HG03196 (cell line): ENCODE measurements around the gene ZNF750.

Experiments used
- ATAC-seq: cut with Tn5 transposase; IDR thresholded peaks from one replicate; pipeline ENCODE4 v1.9.1; 2021; ENCODE audit not compliant: unreplicated experiment

The ZNF750 gene

DNA sequence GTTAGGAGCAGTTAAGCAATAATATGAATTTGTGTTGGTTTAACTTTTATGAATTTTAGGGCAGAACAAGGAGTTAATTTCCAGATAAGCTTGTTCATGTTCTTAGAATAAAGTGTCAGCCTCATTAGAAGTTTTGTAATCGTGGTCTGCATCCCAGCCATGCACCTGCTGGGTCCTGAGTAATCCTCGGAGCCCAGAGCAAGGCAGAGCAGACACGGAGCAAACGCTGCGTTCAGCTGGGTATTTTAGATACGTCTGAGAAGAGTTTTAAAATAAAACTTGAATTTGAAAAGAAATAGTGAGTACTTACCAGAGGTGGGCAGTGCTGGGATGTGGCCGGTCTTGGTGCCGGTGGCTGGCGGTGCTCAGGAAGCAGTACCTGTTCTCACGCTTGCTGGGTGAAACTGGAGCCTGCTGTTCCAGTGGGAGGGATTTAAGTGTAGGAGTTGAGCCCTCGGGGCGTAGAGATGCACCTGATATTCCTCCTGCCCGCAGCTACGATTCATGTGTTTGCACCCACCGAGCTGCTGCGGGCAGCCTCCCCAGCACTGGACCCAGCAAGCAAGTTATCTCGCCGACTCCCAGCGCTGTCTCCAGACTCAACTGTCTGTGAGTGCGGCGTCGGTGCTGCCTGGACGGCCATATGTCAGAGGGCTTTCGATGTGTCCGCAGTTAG, at the start of gene ZNF750:
ZNF750 (minus strand) TSS at position 406 of the 676 bp plus-strand sequence. CDS start 7,568 bp downstream, outside the sequence.
- no peak for ATAC-seq

GRCh38 chr17:82888583-82889495, 49.0 kb upstream of the ZNF750 start:
- ATAC-seq = no peak

DNA sequence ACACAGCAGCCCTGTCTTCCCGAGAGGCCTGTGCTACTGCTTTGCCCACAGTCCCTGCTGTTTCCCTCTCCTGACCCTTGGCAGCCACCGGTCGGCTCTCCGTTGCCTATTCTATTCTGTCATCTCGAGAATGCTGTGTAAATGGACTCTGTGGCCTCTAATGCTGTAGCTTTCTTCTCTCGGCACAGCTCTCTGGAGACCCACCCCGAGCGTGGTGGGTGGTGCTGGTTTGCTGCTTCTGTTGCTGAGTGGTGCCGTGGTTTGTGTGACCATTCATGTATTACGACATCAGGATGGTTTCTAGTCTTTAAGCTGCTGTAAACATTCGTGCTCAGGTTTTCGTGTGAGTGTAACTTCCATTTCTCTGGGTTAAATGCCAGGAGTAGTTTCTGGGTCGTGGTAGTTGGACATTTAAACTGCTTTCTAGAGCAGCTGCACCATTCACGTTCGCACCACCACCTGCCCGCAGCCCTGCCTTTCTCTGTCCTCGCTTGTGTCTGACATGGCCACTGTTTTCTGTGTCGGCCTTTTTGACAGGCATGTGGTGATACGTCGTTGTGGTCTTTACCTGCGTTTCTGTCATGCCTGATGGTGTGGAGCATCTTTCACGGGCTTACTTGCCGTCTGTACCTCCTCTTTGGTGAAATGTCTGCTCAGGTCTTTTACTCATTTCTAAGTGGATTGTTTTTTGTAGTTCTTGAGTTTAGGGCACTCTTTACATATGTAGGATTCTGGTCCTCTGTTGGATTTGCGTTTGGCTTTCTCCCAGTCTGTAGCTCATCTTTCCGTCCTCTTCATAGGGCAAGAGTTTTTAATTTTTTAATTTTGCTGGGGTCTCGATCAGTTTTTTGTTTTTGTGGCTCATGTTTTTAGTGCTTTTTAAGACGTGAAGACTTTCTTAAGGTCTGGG, 47.7 kb upstream of the ZNF750 start:
- ATAC-seq = no peak

DNA sequence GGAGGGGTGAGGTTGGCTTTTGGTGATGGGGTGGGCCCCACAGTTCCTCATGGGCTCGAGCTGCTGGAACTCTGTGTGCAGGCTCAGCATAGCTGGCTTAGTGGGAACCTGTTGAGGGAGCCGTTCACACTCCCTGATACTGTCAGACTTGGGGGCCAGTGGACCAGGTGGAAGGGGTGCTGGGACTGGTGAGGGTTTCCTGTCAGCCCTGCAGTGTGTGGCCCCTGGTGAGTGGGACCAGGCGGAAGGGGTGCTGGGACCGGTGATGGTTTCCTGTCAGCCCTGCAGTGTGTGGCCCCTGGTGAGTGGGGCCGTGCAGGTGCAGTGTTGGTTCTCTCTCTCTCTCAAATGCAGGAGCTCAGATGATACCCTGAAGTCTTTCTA, 45.1 kb upstream of the ZNF750 start:
- no peak for ATAC-seq

GRCh38 chr17:82884341-82884969, 44.6 kb upstream of the ZNF750 start:
- no peak for ATAC-seq

- ATAC-seq = no peak
Measured at GRCh38 chr17:82883419-82884031, 43.7 kb upstream of the ZNF750 start.

- ATAC-seq = no peak
Measured at GRCh38 chr17:82882715-82883418, 43.0 kb upstream of the ZNF750 start.

GRCh38 chr17:82881900-82882714, 42.3 kb upstream of the ZNF750 start:
- ATAC-seq = no peak

DNA sequence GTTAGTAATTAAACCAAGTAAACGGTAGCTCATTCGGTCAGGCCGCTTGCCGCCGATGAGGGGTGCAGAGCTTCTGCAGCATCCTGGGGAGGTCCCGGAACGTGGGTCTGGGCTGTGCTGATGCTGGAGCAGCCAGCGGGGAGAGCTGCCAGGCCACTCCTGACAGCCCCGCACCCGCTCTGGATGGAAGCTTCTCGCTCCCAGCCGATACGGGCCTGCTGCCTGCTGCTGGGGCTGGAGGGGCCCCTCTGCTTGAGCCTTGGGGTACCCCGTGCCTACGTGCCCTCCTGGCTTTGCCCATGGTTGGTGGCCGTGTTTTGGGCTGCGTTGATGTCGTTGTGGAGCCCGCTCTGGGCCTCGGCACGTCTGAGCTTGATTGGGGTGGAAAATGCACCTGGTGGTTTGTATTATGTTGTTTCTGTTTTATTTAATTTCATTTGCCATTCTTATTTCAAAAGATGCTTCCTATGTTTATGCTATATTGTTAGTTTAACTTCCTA, 41.6 kb upstream of the ZNF750 start:
- no peak for ATAC-seq

DNA sequence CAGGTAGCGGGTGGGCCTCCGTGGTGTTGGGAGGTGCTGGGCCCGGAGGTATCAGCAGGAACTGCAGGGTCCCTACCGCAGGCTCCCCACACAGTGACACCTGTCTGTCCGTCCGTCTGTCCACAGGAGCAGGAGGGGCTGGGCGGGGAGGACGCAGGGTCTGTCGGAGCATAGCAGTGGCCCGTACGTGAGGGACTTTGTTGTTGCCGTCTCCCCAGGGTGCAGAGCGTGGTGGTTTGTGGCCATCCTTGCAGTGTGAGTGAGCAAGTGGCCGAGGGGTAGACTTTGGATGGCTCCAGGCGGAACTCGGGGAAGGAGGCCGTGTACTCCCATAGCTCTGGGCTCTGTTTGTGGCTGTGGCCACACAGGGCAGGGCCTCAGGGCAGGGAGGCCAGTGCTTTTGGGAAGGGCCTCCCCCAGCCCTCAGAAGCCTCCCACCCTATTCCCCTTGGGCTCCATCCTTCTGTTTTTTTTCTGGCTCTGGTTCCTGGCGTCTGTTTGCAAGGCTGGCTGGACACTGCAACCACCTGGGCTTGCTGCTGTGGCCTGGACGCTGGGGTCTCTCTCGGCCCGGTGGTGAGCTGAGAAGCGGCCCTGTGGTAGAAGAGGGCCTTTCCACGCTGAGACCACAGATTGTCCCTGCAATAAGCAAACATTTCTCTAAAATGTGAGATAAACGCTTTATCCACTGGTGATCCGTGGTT, 41.0 kb upstream of the ZNF750 start:
- ATAC-seq = no peak

DNA sequence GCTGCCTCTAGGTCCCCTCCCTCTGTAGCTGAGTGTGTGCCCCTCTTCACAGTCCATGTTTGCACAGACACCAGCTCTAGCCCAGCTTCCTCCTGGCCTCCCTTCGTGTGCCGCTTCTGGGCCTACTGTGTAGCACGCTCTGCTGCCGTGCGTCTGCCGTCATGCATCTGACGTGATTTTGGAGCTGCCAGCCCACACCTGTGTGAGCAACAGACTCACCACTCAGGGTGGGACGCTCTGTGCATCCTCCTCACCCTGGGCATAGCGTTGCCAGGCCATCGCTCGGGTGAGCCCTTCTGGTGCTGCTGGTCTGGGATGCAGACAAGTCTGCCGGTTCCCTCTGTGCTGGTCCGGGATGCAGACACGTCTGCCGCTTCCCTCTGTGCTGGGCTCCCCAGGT, 39.4 kb upstream of the ZNF750 start:
- ATAC-seq = no peak

DNA sequence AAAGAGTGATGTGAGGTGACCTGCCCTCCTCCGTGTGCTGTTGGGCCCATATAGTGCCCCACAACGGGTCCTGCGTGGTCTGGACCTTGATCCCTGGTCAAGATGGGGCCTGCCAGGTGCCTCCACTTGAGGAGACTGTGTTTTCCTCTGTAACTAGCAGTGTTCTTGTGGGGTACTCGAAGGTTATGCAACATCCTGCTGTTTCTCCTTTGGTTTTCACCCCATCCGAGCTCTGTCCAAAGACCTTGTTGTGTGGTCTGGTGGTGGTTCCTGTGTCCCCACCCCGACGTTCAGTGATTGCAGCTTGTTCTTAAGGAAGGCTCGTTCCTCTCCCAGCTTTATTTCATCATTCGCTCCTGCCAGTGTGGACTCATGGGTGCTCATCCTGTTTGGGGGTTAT, 38.7 kb upstream of the ZNF750 start:
- ATAC-seq = no peak

GRCh38 chr17:82876602-82877379, 37.0 kb upstream of the ZNF750 start:
- ATAC-seq = no peak

DNA sequence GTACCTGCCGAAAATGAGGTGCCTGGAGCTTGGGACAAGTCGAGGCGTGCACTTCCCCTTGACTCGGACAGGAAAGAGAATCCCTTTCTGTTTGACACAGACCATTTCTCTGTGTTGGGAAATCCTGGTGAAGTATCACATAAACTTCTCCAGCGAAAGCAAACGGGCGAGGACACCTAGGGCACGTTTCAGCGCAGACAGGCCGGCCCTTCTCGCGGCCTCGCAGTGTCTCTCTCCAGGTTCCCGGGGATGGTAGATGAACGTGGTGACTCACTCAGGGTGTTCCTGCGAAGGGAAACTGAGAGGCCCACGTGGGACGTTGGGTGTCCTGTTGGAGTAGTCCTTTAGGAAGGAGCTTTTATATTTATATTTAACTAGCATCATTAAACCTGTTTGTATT, 36.3 kb upstream of the ZNF750 start:
- ATAC-seq = no peak

DNA sequence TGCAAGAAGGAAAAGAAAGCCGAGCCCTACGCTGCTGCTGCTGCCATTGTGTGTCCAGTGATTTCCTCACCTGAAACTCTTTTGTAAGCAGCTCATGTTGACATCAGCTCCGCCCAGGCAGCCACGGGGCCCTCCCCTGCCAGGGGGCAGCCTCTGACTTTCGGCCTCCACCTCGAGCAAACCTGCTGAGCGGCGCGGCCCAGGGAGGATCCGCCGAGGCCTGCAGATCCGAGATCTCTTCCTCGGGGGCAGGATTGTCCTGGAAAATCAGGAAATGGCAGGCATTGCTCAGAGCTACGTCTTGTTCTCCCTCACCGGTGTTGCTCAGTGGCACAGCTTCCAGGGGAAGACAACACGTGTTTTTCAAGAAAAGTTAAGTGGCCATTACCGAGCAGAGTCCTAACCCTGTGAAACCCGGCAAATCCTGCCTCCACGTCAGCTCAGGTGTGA, 35.6 kb upstream of the ZNF750 start:
- no peak for ATAC-seq

GRCh38 chr17:82874011-82874835, 34.4 kb upstream of the ZNF750 start:
- ATAC-seq = no peak
